IMR-90 (cell line): Measurements from ENCODE around the gene RASGRF2.

Source experiments
- BHLHE40 ChIP-seq: fragments of 150-350 bp; IDR thresholded peaks from 2 replicates; pipeline ENCODE4 v1.6.1; 2016; ENCODE audit warnings: mild to moderate bottlenecking, low read depth, low read length
- CHD1 ChIP-seq: IDR thresholded peaks from 2 replicates; pipeline ENCODE4 v1.6.1; 2012; ENCODE audit warnings: low read depth, low read length, improper control_type of control experiment
- FOS ChIP-seq: fragments of 150-350 bp; IDR thresholded peaks from 2 replicates; pipeline ENCODE4 v1.6.1; 2016; ENCODE audit warnings: low read depth, low read length
- MAFK ChIP-seq: IDR thresholded peaks from 2 replicates; pipeline ENCODE4 v1.6.1; 2012; ENCODE audit warnings: low read depth, low read length, improper control_type of control experiment
- MAZ ChIP-seq: IDR thresholded peaks from 2 replicates; pipeline ENCODE4 v1.6.1; 2012; ENCODE audit warnings: low read depth, mild to moderate bottlenecking, low read length, improper control_type of control experiment, moderate library complexity, borderline replicate concordance
- MXI1 ChIP-seq: IDR thresholded peaks from 2 replicates; pipeline ENCODE4 v1.6.1; 2012; ENCODE audit warnings: low read depth, mild to moderate bottlenecking, low read length, moderate library complexity, borderline replicate concordance
- POLR2A ChIP-seq: IDR thresholded peaks from 2 replicates; pipeline ENCODE4 v1.6.1; 2012; ENCODE audit warnings: mild to moderate bottlenecking, low read depth, low read length
- RAD21 ChIP-seq: IDR thresholded peaks from 2 replicates; pipeline ENCODE4 v1.6.1; 2012; ENCODE audit warnings: low read length, improper control_type of control experiment
- RCOR1 ChIP-seq: IDR thresholded peaks from 2 replicates; pipeline ENCODE4 v1.6.1; 2012; ENCODE audit warnings: mild to moderate bottlenecking, low read length, improper control_type of control experiment; ENCODE audit not compliant: insufficient replicate concordance
- RFX5 ChIP-seq: IDR thresholded peaks from 2 replicates; pipeline ENCODE4 v1.8.0; 2012; ENCODE audit warnings: low read depth, mild to moderate bottlenecking, low read length, moderate library complexity
- SMC3 ChIP-seq: fragments of 150-350 bp; IDR thresholded peaks from 2 replicates; pipeline ENCODE4 v1.6.1; 2016; ENCODE audit warnings: low read depth, mild to moderate bottlenecking, antibody characterized with exemption, low read length, moderate library complexity
- TF ChIP-seq, protein P1 (sequence below): conservative IDR thresholded peaks from 2 replicates; pipeline ENCODE4 v1.5.1; 2012; ENCODE audit warnings: mild to moderate bottlenecking, low read depth, low read length, improper control_type of control experiment
- TF ChIP-seq, protein P2 (sequence below): fragments of 150-350 bp; IDR thresholded peaks from 2 replicates; pipeline ENCODE4 v1.6.1; 2017; ENCODE audit warnings: mild to moderate bottlenecking, antibody characterized with exemption, low read length, low read depth

DNA sequence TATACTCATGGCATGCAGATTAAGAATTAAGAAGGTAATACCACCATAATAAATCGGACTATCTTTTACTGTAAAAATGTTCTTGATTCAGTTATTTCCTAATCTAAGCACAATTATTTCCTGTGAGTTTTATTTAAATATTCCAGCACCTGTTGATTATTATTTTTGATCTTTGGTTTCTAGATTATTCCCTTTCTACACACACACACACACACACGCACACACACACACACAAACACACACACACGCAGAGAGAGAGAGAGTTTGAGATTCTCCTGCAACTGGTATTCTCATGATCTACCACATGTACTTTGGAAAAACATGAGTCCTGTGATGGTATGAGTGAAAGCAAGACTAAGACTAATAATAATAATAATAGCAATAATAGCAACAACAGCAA is 256.0 kb downstream of the RASGRF2 start:
- TF ChIP-seq POLR2A (no peak), MAFK (no peak), SMC3 (no peak), BHLHE40 (no peak), RFX5 (no peak), CHD1 (no peak), RAD21 (no peak), MAZ (no peak), FOS (no peak), MXI1 (no peak), RCOR1 (no peak)
- TF ChIP-seq, protein P1, sequence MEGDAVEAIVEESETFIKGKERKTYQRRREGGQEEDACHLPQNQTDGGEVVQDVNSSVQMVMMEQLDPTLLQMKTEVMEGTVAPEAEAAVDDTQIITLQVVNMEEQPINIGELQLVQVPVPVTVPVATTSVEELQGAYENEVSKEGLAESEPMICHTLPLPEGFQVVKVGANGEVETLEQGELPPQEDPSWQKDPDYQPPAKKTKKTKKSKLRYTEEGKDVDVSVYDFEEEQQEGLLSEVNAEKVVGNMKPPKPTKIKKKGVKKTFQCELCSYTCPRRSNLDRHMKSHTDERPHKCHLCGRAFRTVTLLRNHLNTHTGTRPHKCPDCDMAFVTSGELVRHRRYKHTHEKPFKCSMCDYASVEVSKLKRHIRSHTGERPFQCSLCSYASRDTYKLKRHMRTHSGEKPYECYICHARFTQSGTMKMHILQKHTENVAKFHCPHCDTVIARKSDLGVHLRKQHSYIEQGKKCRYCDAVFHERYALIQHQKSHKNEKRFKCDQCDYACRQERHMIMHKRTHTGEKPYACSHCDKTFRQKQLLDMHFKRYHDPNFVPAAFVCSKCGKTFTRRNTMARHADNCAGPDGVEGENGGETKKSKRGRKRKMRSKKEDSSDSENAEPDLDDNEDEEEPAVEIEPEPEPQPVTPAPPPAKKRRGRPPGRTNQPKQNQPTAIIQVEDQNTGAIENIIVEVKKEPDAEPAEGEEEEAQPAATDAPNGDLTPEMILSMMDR, result no peak
- TF ChIP-seq, protein P2, sequence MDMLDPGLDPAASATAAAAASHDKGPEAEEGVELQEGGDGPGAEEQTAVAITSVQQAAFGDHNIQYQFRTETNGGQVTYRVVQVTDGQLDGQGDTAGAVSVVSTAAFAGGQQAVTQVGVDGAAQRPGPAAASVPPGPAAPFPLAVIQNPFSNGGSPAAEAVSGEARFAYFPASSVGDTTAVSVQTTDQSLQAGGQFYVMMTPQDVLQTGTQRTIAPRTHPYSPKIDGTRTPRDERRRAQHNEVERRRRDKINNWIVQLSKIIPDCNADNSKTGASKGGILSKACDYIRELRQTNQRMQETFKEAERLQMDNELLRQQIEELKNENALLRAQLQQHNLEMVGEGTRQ, result no peak
